Smooth muscle cell of the brain vasculature (primary cell): ENCODE measurements around the gene TMA16.

Experiments
- DNase-seq: peaks from one replicate; pipeline ENCODE4 v3.0.0-alpha.2; 2012; ENCODE audit warnings: low read depth, low spot score

TMA16 gene

GRCh38 chr4:163563592-163563991 lies 69.1 kb downstream of the TMA16 start:
- no peak for DNase-seq

GRCh38 chr4:163564221-163564720 lies 69.8 kb downstream of the TMA16 start:
- DNase-seq = no peak

DNA sequence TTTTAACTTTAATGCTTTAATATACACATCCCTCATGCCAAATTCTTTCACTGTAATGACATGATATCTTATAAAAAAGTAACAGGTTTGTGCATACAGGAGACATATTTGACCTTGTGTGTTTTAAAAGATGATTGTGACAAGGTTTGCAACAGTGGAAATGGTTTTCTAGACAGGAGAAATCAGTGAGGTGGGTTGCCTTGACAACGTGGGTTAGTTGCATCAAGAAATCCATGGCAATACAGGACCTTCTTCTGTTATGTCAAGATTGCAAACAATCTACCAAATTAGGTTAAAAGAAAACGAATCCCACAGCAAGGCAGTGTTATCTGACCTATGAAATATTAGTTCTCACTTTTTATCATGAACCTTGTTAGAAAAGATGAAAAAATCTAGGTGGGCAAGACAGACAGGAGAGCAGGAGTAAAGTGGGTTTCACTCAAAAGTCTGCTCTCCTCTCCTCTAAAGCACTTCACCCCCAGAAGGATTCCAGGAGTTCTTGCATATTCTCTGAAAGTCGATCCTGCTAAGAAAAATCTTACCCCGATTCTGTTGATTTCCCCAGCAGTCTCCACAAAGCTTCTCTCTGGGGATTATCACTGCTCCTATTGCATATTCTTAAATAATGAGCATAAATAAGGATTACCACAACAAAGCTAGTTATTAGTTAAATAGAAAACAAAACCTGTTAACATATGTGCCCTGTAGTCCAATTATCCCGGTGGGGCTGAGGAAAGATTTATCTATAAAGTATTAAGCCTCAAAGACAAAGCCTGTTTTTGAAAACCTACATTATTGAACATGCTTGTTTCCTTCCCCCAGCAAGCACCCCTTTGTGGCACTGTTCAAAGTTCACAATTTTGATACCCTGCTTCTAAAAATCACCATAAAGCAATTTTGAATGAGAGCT lies 71.0 kb downstream of the TMA16 start:
- no peak for DNase-seq

GRCh38 chr4:163566257-163566796 lies 71.8 kb downstream of the TMA16 start:
- DNase-seq = no peak

GRCh38 chr4:163568843-163569242 lies 74.4 kb downstream of the TMA16 start:
- DNase-seq = no peak
